ENCODE measurements around the gene CAMK4.

GRCh38 chr5:111183064-111183463, 41.1 kb upstream of the CAMK4 start:
- TF ChIP-seq, protein P1, sequence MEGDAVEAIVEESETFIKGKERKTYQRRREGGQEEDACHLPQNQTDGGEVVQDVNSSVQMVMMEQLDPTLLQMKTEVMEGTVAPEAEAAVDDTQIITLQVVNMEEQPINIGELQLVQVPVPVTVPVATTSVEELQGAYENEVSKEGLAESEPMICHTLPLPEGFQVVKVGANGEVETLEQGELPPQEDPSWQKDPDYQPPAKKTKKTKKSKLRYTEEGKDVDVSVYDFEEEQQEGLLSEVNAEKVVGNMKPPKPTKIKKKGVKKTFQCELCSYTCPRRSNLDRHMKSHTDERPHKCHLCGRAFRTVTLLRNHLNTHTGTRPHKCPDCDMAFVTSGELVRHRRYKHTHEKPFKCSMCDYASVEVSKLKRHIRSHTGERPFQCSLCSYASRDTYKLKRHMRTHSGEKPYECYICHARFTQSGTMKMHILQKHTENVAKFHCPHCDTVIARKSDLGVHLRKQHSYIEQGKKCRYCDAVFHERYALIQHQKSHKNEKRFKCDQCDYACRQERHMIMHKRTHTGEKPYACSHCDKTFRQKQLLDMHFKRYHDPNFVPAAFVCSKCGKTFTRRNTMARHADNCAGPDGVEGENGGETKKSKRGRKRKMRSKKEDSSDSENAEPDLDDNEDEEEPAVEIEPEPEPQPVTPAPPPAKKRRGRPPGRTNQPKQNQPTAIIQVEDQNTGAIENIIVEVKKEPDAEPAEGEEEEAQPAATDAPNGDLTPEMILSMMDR (IDR thresholded peaks at IDR 0.05; ENCODE audit: extremely low read depth in 1 of 2, insufficient read depth in 1 of 2, low read depth in 1 of 2, low read length in 2 of 2) = no peak
- no peak for TF ChIP-seq POLR2AphosphoS5 (IDR thresholded peaks at IDR 0.05; ENCODE audit: insufficient read depth, low read depth, low read length)
- TF ChIP-seq GATA2 (IDR thresholded peaks at IDR 0.05; ENCODE audit: insufficient read depth, insufficient read length, low read depth, low read length) = no peak
- no peak for TF ChIP-seq MYC (IDR thresholded peaks at IDR 0.05; ENCODE audit: low read depth, low read length)
- no peak for TF ChIP-seq EZH2 (IDR thresholded peaks at IDR 0.05; ENCODE audit: borderline replicate concordance, low read depth, low read length, severe bottlenecking)
- TF ChIP-seq POLR2A (IDR thresholded peaks at IDR 0.05; ENCODE audit: low read depth, low read length) = no peak
- TF ChIP-seq JUN (IDR thresholded peaks at IDR 0.05; ENCODE audit: borderline replicate concordance, insufficient read depth, insufficient read length, low read depth) = no peak
- no peak for TF ChIP-seq MAX (IDR thresholded peaks at IDR 0.05; ENCODE audit: insufficient read depth, insufficient read length)
- TF ChIP-seq FOS (IDR thresholded peaks at IDR 0.05; ENCODE audit: borderline replicate concordance, insufficient read depth, low read length) = no peak
